Measurements from ENCODE around the gene TTF2. TPM values are rescaled to one million over a fixed set of nuclear protein-coding genes. Genes with fewer than 3 reads are reported as not detected.

The TTF2 gene
- total and polyA plus RNA-seq, 9 of the 15 experiments (the other 6 are each of a cell fraction or from before 2014, with no cell fraction given), result 9.4 to 71.1 (median 42.1) TPM

- no peak for ATAC-seq
- Histone ChIP-seq H3K79me2 (ENCODE audit: control insufficient read depth, insufficient read depth, low read length) (no peaks in the 10 kb centered on the region), H3K27me3 (ENCODE audit: control insufficient read depth in 2 of 2, insufficient read depth in 2 of 2, low read length in 2 of 2) (peaks cover 10 to 19% of the 10 kb centered on the region in 2 experiments; a peak in 4 of 5 replicates), H3K36me3 (ENCODE audit: control insufficient read depth, insufficient read depth, low read length) (no peaks in the 10 kb centered on the region), H3K27ac (ENCODE audit: extremely low read depth, low read depth, low read length) (no peak overlapping the region), H3K4me3 (no peak overlapping the region), H3K9ac (ENCODE audit: insufficient read depth in 1 of 2, low read depth in 2 of 2, low read length in 2 of 2) (no peak overlapping the region), H3K9me3 (replicated peaks; ENCODE audit: control insufficient read depth, insufficient read depth, low read depth, low read length) (no peaks in the 10 kb centered on the region), H3K4me2 (ENCODE audit: insufficient read depth, low read length) (no peak overlapping the region), H3K4me1 (replicated peaks in 1 of 2; ENCODE audit: control insufficient read depth in 2 of 2, insufficient read depth in 2 of 2, low read length in 2 of 2) (no peaks in the 10 kb centered on the region), H2AFZ (ENCODE audit: low read depth, low read length) (no peak overlapping the region), H4K20me1 (replicated peaks; ENCODE audit: control insufficient read depth, insufficient read depth, low read length) (no peaks in the 10 kb centered on the region), H3K9me1 (ENCODE audit: control insufficient read depth, insufficient read depth, low read length) (no peaks in the 10 kb centered on the region)
- no TSS peak for BruUV-seq (replicated peaks)
- no peak for DNase-seq (ENCODE audit: extremely low read depth in 1 of 4, low spot score in 3 of 4)
- POLR2A ChIA-PET, result interaction anchor here (0.8 to 1.2 kb wide), 2 partner anchors 14 to 26 kb away, joined by 3 read pairs; no protein-coding TSS in a partner anchor
- intact Hi-C loops (cut with micrococcal nuclease), result no loop called here
- FAIRE-seq, result no peak
- in situ Hi-C loops (cut with MboI), result no loop called here
- CTCF ChIA-PET (ENCODE audit: low intra/inter-chr PET ratio), result no interaction called here
- TF ChIP-seq ZMIZ1 (IDR thresholded peaks at IDR 0.05; ENCODE audit: low read depth in 2 of 2, low read length in 2 of 2) (no peak), CREBBP (IDR thresholded peaks at IDR 0.05; ENCODE audit: low read depth, low read length) (no peak)
- 0% methylated on average over 2 of the region's 2 CpGs for WGBS (ENCODE audit: insufficient coverage, low coverage, missing lambda C conversion rate)
Observed at GRCh38 chr1:117142200-117142599, 82.1 kb downstream of the TTF2 start.

Measured in K562 (cell line).